PC-3 (cell line): ENCODE measurements around the gene RXRB. TPM values are rescaled to one million over a fixed set of nuclear protein-coding genes. Genes with fewer than 3 reads are reported as not detected.

Experiments
- ATAC-seq: fragments of 200-7000 bp; cut with Tn5 transposase; 2 replicates; pipeline ENCODE4 v1.9.1; 2020; ENCODE audit warnings: mild to moderate bottlenecking, moderate library complexity
- BruUV-seq: library from RNA; stranded (reverse); fragments of 400-500 nt; replicated peaks from 2 replicates; lab custom pipeline; 2021; lab: Mats Ljungman, UMichigan
- CTCF ChIA-PET: fragments of 300-600 bp; sonication (Branson Sonifier 250); formaldehyde crosslinking; loops from one replicate; lab custom pipeline; 2022; ENCODE audit warnings: antibody characterized with exemption; lab: Charles Lee
- POLR2A ChIA-PET: fragments of 300-600 bp; sonication (Branson Sonifier 250); formaldehyde crosslinking; loops from one replicate; lab custom pipeline; 2022; ENCODE audit warnings: antibody characterized with exemption; ENCODE audit not compliant: unreplicated experiment; lab: Charles Lee
- DNase-seq: peaks from one replicate; pipeline ENCODE4 v3.0.0-alpha.2; 2015
- H2AFZ ChIP-seq: fragments of 300-600 bp; sonication (generic); 2 replicates; pipeline ENCODE4 v1.6.0; 2016; ENCODE audit warnings: antibody characterized with exemption, low read length
- H3F3A ChIP-seq: fragments of 300-600 bp; sonication (generic); one replicate; pipeline ENCODE4 v1.6.0; 2017; ENCODE audit warnings: antibody characterized with exemption, low read length, control low read depth, mild to moderate bottlenecking; ENCODE audit not compliant: unreplicated experiment
- H3K27ac ChIP-seq: fragments of 300-600 bp; sonication (generic); 2 replicates; pipeline ENCODE4 v1.5.1; 2016; ENCODE audit warnings: mild to moderate bottlenecking, low read length
- H3K27me3 ChIP-seq: fragments of 300-600 bp; sonication (generic); 2 replicates; pipeline ENCODE4 v1.6.1; 2016; ENCODE audit warnings: low read length, mixed read lengths
- H3K36me3 ChIP-seq: fragments of 300-600 bp; sonication (generic); 2 replicates; pipeline ENCODE4 v1.6.1; 2016; ENCODE audit warnings: low read depth, mixed run types, low read length, mixed read lengths
- H3K4me1 ChIP-seq: fragments of 300-600 bp; sonication (generic); 2 replicates; pipeline ENCODE4 v1.5.1; 2016; ENCODE audit warnings: low read length; ENCODE audit not compliant: insufficient read depth
- H3K4me2 ChIP-seq: fragments of 300-600 bp; sonication (generic); 2 replicates; pipeline ENCODE4 v1.6.0; 2016; ENCODE audit warnings: low read length
- H3K4me3 ChIP-seq: fragments of 300-600 bp; sonication (generic); 2 replicates; pipeline ENCODE4 v1.5.1; 2016; ENCODE audit warnings: mild to moderate bottlenecking, low read length, mixed read lengths
- H3K79me2 ChIP-seq: fragments of 300-600 bp; sonication (generic); 2 replicates; pipeline ENCODE4 v1.6.1; 2017; ENCODE audit warnings: low read length, mixed read lengths
- H3K9ac ChIP-seq: fragments of 300-600 bp; sonication (generic); 2 replicates; pipeline ENCODE4 v1.6.0; 2016; ENCODE audit warnings: mild to moderate bottlenecking, low read length
- H3K9me2 ChIP-seq: fragments of 300-600 bp; sonication (generic); replicated peaks from 2 replicates; pipeline ENCODE4 v1.6.1; 2016; ENCODE audit warnings: mixed run types, low read length, mixed read lengths
- H3K9me3 ChIP-seq: fragments of 300-600 bp; sonication (generic); 2 replicates; pipeline ENCODE4 v1.6.1; 2016; ENCODE audit warnings: low read length, mixed read lengths
- H4K20me1 ChIP-seq: fragments of 300-600 bp; sonication (generic); 2 replicates; pipeline ENCODE4 v1.6.1; 2016; ENCODE audit warnings: low read length, mixed read lengths
- CTCF ChIP-seq: fragments of 300-600 bp; sonication (generic); conservative IDR thresholded peaks from 2 replicates; pipeline ENCODE4 v1.5.1; 2017; ENCODE audit warnings: antibody characterized with exemption, low read depth, mild to moderate bottlenecking, low read length
- EZH2 ChIP-seq: fragments of 300-600 bp; sonication (generic); IDR thresholded peaks from one replicate; pipeline ENCODE4 v1.6.1; 2017; ENCODE audit warnings: antibody characterized with exemption, mild to moderate bottlenecking, low read length; ENCODE audit not compliant: unreplicated experiment
- EZH2phosphoT487 ChIP-seq: fragments of 300-600 bp; sonication (generic); IDR thresholded peaks from 2 replicates; pipeline ENCODE4 v1.6.1; 2018; ENCODE audit warnings: mild to moderate bottlenecking, antibody characterized with exemption, low read length, borderline replicate concordance
- intact Hi-C: fragments of 100-400 bp; cut with micrococcal nuclease; formaldehyde crosslinking; loops from 2 replicates; pipeline ENCODE4 v1.9.0; 2023
- total RNA-seq: library from RNA; depleted of rRNA; stranded (reverse); fragments of >200 nt; gene quantifications from 2 replicates; pipeline ENCODE4 v1.2.3, GENCODE V29; 2014

RXRB gene
- total RNA-seq, 1 experiment from 2014 or later, result 24.0 TPM

DNA sequence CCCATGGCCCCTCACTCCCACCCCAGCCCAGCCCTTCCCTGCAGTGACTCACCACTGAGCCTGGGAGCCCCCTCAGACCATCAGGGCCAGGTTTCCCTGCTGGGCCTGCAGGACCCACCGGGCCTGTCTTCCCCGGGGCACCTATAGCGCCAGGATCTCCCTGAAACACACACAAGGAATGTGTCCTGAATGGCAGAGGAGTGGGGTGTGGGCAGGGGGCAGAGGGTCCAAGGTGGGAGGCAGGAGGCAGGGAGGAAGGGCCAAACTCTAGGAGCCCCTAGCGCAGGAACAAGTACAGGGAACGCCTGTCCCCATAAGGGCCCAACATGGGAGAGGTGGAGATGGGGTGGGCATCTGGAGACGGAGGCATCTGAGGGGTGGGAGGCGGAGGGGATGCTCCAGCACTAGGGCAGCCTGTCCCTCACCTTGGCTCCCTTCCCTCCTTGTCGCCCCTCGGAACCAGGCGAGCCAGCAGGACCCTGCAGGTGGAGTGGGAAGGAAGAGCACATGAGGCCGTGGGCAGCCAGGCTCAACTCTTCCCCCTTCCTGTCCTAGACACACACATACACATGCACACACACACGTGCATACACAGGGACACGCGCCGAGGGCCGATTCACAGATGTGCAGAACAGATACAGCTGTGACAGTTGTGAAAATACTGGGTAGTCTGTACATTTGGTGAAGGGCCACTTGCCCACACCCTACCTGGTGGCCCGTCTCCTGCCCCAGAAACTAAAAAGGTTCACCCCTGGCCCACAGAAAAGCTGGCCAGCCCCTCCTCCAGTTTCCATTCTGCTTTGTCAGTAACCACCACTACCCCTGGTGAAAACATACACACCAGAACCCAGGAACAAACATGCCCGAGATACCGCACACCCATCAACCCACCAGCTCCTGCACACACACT is 32.8 kb downstream of the RXRB start:
- CTCF ChIA-PET, result no interaction called here

DNA sequence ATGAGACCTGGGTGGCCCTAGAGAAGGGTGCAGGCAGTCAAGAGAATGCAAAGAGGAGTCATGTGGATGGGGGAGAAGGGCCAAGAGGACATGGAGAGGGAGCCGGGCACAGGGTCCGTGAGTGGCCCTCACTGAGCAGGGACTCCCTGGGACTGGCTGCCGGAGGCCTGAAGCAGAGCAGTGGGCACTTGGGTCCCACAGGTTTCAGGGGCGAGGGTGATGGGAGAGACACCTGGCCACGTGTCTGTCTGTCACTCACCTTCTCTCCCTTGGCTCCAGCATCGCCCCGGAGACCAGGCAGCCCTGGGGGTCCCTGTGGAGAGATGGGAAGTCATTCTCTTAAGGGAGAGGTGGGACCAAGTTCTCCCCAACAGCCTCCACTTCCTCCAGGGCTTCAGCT is 33.7 kb downstream of the RXRB start:
- BruUV-seq, result no TSS peak
- no peak for ATAC-seq

More for the DNA sequence above, 32.8 kb downstream of the RXRB start:
- Histone ChIP-seq H3F3A (no peaks in the 10 kb centered on the region), H4K20me1 (no peaks in the 10 kb centered on the region), H3K9me2 (no peaks in the 10 kb centered on the region), H3K4me2 (no peak overlapping the region), H3K36me3 (no peaks in the 10 kb centered on the region), H3K4me3 (no peak overlapping the region), H3K27me3 (no peaks in the 10 kb centered on the region), H3K9me3 (no peaks in the 10 kb centered on the region), H2AFZ (no peak overlapping the region), H3K9ac (no peak overlapping the region), H3K27ac (no peak overlapping the region), H3K4me1 (no peaks in the 10 kb centered on the region), H3K79me2 (no peaks in the 10 kb centered on the region)
- BruUV-seq, result no TSS peak
- TF ChIP-seq EZH2 (no peak), CTCF (no peak)
- no peak for ATAC-seq
- intact Hi-C loops, result no loop called here
- DNase-seq, result no peak
- POLR2A ChIA-PET, result no interaction called here

More for the DNA sequence above, 33.7 kb downstream of the RXRB start:
- H4K20me1 ChIP-seq, result no peaks in the 10 kb centered on the region
- DNase-seq, result no peak
- no peaks in the 10 kb centered on the region for H3F3A ChIP-seq
- no peaks in the 10 kb centered on the region for H3K9me3 ChIP-seq
- TF ChIP-seq EZH2 (no peak), CTCF (no peak), EZH2phosphoT487 (no peak)
- no peaks in the 10 kb centered on the region for H3K27me3 ChIP-seq
- ChIA-PET CTCF (no interaction called here), POLR2A (no interaction called here)
- no peak overlapping the region for H3K27ac ChIP-seq
- H3K4me1 ChIP-seq, result peaks cover 6% of the 10 kb centered on the region
- no peaks in the 10 kb centered on the region for H3K79me2 ChIP-seq
- intact Hi-C loops, result no loop called here
- H3K9ac ChIP-seq, result no peak overlapping the region
- no peaks in the 10 kb centered on the region for H3K36me3 ChIP-seq
- no peak overlapping the region for H3K4me3 ChIP-seq
- no peaks in the 10 kb centered on the region for H3K9me2 ChIP-seq
- no peak overlapping the region for H2AFZ ChIP-seq
- no peak overlapping the region for H3K4me2 ChIP-seq
